Gastroesophageal sphincter (tissue), 3 donors: ENCODE measurements around the gene COL4A6.

Source experiments
- EP300 ChIP-seq: sonication (generic); formaldehyde crosslinking; IDR thresholded peaks from one replicate; pipeline ENCODE4 v1.6.1; 2017; ENCODE audit warnings: antibody characterized with exemption, mild to moderate bottlenecking
- POLR2A ChIP-seq, 2 donors: fragments of 450-650 bp; IDR thresholded peaks; one replicate each; pipeline ENCODE4 v1.6.1; 2017; ENCODE audit warnings: antibody characterized with exemption in 2 of 2, mild to moderate bottlenecking in 2 of 2, moderate library complexity in 1 of 2
- POLR2AphosphoS5 ChIP-seq: sonication (generic); formaldehyde crosslinking; IDR thresholded peaks from one replicate; pipeline ENCODE4 v1.6.1; 2017; ENCODE audit warnings: antibody characterized with exemption
- TF ChIP-seq, protein P1 (sequence below), 4 experiments: fragments of 200-600 bp in 2 of 4; fragments of 450-650 bp in 2 of 4; sonication (generic) in 1 of 4; IDR thresholded peaks; one replicate each; pipeline ENCODE4 v1.5.1; 2017 to 2019; ENCODE audit warnings: antibody characterized with exemption in 4 of 4, mild to moderate bottlenecking in 2 of 4, moderate library complexity in 2 of 4

- no peak for TF ChIP-seq POLR2A (IDR thresholded peaks at IDR 0.05)
- TF ChIP-seq POLR2AphosphoS5: no peak
- TF ChIP-seq, protein P1, sequence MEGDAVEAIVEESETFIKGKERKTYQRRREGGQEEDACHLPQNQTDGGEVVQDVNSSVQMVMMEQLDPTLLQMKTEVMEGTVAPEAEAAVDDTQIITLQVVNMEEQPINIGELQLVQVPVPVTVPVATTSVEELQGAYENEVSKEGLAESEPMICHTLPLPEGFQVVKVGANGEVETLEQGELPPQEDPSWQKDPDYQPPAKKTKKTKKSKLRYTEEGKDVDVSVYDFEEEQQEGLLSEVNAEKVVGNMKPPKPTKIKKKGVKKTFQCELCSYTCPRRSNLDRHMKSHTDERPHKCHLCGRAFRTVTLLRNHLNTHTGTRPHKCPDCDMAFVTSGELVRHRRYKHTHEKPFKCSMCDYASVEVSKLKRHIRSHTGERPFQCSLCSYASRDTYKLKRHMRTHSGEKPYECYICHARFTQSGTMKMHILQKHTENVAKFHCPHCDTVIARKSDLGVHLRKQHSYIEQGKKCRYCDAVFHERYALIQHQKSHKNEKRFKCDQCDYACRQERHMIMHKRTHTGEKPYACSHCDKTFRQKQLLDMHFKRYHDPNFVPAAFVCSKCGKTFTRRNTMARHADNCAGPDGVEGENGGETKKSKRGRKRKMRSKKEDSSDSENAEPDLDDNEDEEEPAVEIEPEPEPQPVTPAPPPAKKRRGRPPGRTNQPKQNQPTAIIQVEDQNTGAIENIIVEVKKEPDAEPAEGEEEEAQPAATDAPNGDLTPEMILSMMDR (IDR thresholded peaks at IDR 0.05): no peak
- no peak for TF ChIP-seq EP300
These were observed 303.5 kb downstream of the COL4A6 start for GRCh38 chrX:108134724-108135123.
